DND-41 (cell line): ENCODE results near the gene RGS19.
A peak's percentile ranks its signal among the peaks of the same experiment; 100 is the strongest.

ENCODE experiments used
- ATAC-seq: fragments of 200-7000 bp; cut with Tn5 transposase; 3 replicates; pipeline ENCODE4 v1.9.1; 2021; ENCODE audit warnings: low read depth; ENCODE audit not compliant: insufficient read depth
- DNase-seq: peaks from one replicate; pipeline ENCODE4 v3.0.0-alpha.2; 2020
- H2AFZ ChIP-seq: 2 replicates; pipeline ENCODE4 v1.6.0; 2012; ENCODE audit warnings: low read depth, low read length
- H3K27ac ChIP-seq: 2 replicates; pipeline ENCODE4 v1.5.1; 2012; ENCODE audit warnings: low read length, inconsistent platforms
- H3K27me3 ChIP-seq: fragments of 200-600 bp; sonication (generic); 2 replicates; pipeline ENCODE4 v1.6.0; 2012; ENCODE audit warnings: low read length, mild to moderate bottlenecking, inconsistent platforms; ENCODE audit not compliant: insufficient read depth, poor library complexity
- H3K36me3 ChIP-seq: 2 replicates; pipeline ENCODE4 v1.5.1; 2012; ENCODE audit warnings: low read length, inconsistent platforms; ENCODE audit not compliant: insufficient read depth
- H3K4me1 ChIP-seq: 2 replicates; pipeline ENCODE4 v1.5.1; 2012; ENCODE audit warnings: mild to moderate bottlenecking, low read length; ENCODE audit not compliant: insufficient read depth
- H3K4me2 ChIP-seq: 2 replicates; pipeline ENCODE4 v1.6.0; 2012; ENCODE audit warnings: mild to moderate bottlenecking, moderate library complexity, low read length, inconsistent platforms; ENCODE audit not compliant: insufficient read depth
- H3K4me3 ChIP-seq, 2 experiments: fragments of 200-600 bp in 1 of 2; shearing (Covaris generic) in 1 of 2; 2 replicates each; pipeline ENCODE4 v1.5.1; 2012 to 2016; ENCODE audit warnings: inconsistent platforms in 2 of 2, low read length in 2 of 2, mild to moderate bottlenecking in 2 of 2, low read depth in 1 of 2, moderate library complexity in 1 of 2
- H3K79me2 ChIP-seq: 2 replicates; pipeline ENCODE4 v1.6.0; 2012; ENCODE audit warnings: low read length, inconsistent platforms; ENCODE audit not compliant: insufficient read depth
- H3K9ac ChIP-seq: 2 replicates; pipeline ENCODE4 v1.6.0; 2012; ENCODE audit warnings: low read depth, mild to moderate bottlenecking, inconsistent platforms, low read length, moderate library complexity
- H3K9me3 ChIP-seq: 2 replicates; pipeline ENCODE4 v1.5.1; 2012; ENCODE audit warnings: low read length, moderate library complexity, mild to moderate bottlenecking, inconsistent platforms; ENCODE audit not compliant: insufficient read depth, severe bottlenecking
- H4K20me1 ChIP-seq: 2 replicates; pipeline ENCODE4 v1.6.0; 2012; ENCODE audit warnings: low read length; ENCODE audit not compliant: insufficient read depth
- CTCF ChIP-seq: IDR thresholded peaks from 2 replicates; pipeline ENCODE4 v1.5.1; 2012; ENCODE audit warnings: borderline replicate concordance, low read length, moderate library complexity, mild to moderate bottlenecking; ENCODE audit not compliant: poor library complexity, severe bottlenecking; ENCODE audit errors: extremely low read depth
- EZH2 ChIP-seq: IDR thresholded peaks from 3 replicates; pipeline ENCODE4 v1.6.1; 2012; ENCODE audit warnings: borderline replicate concordance, low read depth, mild to moderate bottlenecking, moderate library complexity, low read length, inconsistent platforms; ENCODE audit not compliant: severe bottlenecking

The RGS19 gene

GRCh38 chr20:64064145-64064698 is 15.1 kb downstream of the RGS19 start:
- Histone ChIP-seq H3K9ac (peak overlapping the region; percentile 87; the same call in 1 of the 2 replicates), H3K79me2 (peaks cover 5% of the 10 kb centered on the region; the same call in 1 of the 2 replicates), H3K4me3 (peak overlapping the region in 1 of 2 experiments; percentile 69; a peak in 2 of 4 replicates), H3K9me3 (no peaks in the 10 kb centered on the region), H3K36me3 (no peaks in the 10 kb centered on the region), H3K4me2 (peak overlapping the region; percentile 91), H3K27ac (no peak overlapping the region), H2AFZ (no peak overlapping the region), H4K20me1 (peaks cover 17% of the 10 kb centered on the region), H3K4me1 (peaks cover 34% of the 10 kb centered on the region), H3K27me3 (no peaks in the 10 kb centered on the region)
- DNase-seq (no peak), ATAC-seq (no peak)
- no peak for TF ChIP-seq CTCF
- no peak for TF ChIP-seq EZH2

GRCh38 chr20:64063389-64064144 is 15.8 kb downstream of the RGS19 start:
- ATAC-seq (no peak), DNase-seq (no peak)
- H3K4me2 ChIP-seq = peak overlapping the region; percentile 91
- no peaks in the 10 kb centered on the region for H3K9me3 ChIP-seq
- H3K36me3 ChIP-seq = no peaks in the 10 kb centered on the region
- TF ChIP-seq EZH2 (no peak), CTCF (no peak)
- peak overlapping the region; percentile 69 to 83 for H3K4me3 ChIP-seq
- peaks cover 14% of the 10 kb centered on the region for H4K20me1 ChIP-seq
- peaks cover 5% of the 10 kb centered on the region; the same call in 1 of the 2 replicates for H3K79me2 ChIP-seq
- H3K4me1 ChIP-seq = peaks cover 34% of the 10 kb centered on the region
- peak overlapping the region; percentile 57 for H3K27ac ChIP-seq
- peak overlapping the region; percentile 74 for H2AFZ ChIP-seq
- H3K9ac ChIP-seq = peak overlapping the region; percentile 87
- H3K27me3 ChIP-seq = no peaks in the 10 kb centered on the region

- H3K79me2 ChIP-seq = peaks cover 5% of the 10 kb centered on the region; the same call in 1 of the 2 replicates
- H3K36me3 ChIP-seq = no peaks in the 10 kb centered on the region
- no peaks in the 10 kb centered on the region for H3K27me3 ChIP-seq
- H3K4me2 ChIP-seq = peak within 1 kb of the TSS; percentile 91
- ATAC-seq = peak; percentile 96
- peak within 1 kb of the TSS; percentile 78 for H3K27ac ChIP-seq
- H3K4me3 ChIP-seq = peak within 1 kb of the TSS; percentile 69 to 83
- peak; percentile 98 for DNase-seq
- peak within 1 kb of the TSS; percentile 92 for H2AFZ ChIP-seq
- H3K4me1 ChIP-seq = peaks cover 34% of the 10 kb centered on the region
- no peaks in the 10 kb centered on the region for H3K9me3 ChIP-seq
- TF ChIP-seq CTCF (no peak), EZH2 (no peak)
- H3K9ac ChIP-seq = peak within 1 kb of the TSS; percentile 87
- H4K20me1 ChIP-seq = peaks cover 14% of the 10 kb centered on the region
Observed at GRCh38 chr20:64062596-64063388, 16.5 kb downstream of the RGS19 start, which contains the start of gene TCEA2. Gene TCEA2 (plus strand): TSS chr20:64063198. CDS start chr20:64063313, 115 bp downstream.
